NCI-H1417 (cell line): ENCODE data around the gene MED12L.
A peak's percentile ranks its signal among the peaks of the same experiment; 100 is the strongest.

ENCODE experiments used
- DNase-seq, 3 experiments: peaks; one replicate each; lab custom pipeline; 2025; lab: John Stamatoyannopoulos, UW

The MED12L gene

DNA sequence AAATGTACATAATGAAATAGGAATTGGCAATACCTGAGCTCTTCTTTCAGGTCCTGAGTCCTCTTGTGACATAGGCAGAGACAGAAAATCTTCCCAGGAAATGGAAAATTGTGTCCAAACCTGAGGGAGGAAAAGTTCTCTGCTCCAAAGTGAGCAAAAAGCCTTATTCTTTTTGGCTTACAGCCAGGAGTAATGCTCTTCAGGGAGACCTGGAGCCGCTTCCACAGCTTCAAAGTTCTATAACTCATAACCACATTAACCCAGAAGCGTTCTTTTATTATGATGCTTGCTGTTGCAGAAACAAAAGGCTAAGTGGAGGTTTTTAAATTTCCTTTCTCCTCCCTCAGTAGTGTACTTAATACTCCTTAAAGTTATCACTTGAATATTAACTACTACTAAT is 374.8 kb downstream of the MED12L start:
- peak in 2 of 3 experiments; percentile 8 to 47 for DNase-seq

DNA sequence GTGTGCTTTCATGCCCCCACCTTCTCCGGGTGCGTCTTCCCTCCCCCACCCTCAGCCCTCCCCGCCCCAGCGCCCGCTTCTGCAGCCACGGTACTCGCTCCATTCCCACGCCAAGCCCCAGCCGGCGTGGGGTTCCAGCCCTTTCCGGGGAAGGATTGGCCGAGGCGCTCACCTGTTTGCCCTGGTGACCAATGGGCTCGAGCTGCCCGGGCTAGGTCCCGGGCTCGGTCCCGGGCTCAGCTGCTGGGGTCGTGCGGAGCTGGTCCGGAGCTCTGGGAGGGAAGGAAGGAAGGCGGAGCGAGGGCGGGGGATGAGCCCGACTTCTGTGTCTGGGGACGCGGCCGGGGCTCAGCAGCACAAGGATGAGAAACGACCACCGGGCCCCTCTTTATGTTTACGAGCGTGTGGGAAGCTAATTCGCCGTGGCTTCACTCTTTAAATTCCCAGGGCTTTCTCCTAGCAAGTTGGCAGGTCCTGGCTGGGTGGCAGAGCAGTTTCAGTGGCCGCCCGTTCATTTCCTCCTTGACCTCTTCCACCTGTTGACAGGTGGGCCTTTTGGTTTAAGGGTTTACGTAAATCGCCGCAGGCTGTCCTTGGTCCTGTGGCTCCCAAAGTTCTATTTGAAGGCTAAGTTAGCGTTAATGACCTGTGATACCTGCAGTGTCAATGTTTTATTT is 375.4 kb downstream of the MED12L start, which contains the start of gene IGSF10:
TSS of gene IGSF10 (minus strand) at position 288 of the 677 bp plus-strand sequence. CDS start 2,352 bp downstream, outside the sequence.
- DNase-seq: peak in 2 of 3 experiments; percentile 43 to 53

DNA sequence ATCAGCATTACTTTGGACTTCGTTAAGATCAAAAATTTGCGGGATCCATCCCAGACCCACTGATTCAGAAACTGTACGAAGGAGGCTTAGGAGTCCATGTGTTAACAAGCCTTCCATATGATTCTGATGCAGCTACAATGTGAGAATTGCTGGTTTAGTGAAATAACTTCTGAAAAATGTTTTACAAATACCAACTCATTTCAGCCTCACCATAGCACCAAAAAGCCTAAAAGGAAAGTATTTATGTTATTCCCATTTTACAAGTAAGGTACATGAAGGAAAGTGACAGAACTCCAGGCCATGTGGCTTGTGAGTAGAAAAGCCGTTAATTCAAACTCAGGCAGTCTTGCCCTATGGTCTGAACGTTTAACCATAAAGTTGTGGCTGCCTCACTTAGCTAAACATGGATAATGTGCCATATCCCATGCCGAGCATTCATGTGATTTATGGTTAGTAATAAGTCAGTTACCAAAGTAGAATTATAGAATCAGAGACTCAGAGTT is 376.9 kb downstream of the MED12L start:
- DNase-seq: no peak

GRCh38 chr3:151462991-151463390 is 377.5 kb downstream of the MED12L start:
- DNase-seq: no peak

- DNase-seq: no peak
Measured at GRCh38 chr3:151467069-151467468, 381.6 kb downstream of the MED12L start.

DNA sequence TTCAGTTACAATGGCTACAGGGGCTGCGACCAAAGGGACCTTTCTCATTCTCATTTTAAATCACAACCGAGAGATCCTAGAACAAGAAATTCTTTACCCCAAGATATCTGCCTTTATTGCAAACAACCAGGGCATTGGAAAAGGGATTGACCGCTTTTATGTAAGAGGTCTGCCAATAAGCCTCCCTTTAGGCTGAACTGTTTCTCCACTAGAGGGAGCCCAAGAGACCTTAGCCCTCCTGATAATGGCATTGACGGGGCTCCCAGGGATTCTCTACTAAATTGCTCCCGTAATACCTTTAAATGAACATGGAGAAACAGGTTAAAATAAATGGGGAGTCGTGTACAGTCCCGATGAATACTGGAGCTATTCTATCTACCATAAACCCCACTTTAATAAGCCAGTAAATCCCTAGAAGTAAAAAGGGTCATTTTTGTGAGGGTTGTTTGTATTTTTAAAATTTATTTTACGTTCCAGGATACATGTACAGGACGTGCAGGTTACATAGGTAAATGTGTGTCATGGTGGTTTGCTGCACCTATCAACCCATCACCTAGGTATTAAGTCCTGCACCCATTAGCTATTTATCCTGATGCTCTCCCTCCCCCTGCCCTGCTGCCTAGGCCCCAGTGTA is 382.9 kb downstream of the MED12L start:
- DNase-seq: peak; percentile 45 to 83 (median 60)

GRCh38 chr3:151476344-151477018 is 391.0 kb downstream of the MED12L start:
- DNase-seq: peak in 1 of 3 experiments; percentile 25

GRCh38 chr3:151477591-151478334 is 392.3 kb downstream of the MED12L start:
- DNase-seq: peak in 1 of 3 experiments; percentile 10

DNA sequence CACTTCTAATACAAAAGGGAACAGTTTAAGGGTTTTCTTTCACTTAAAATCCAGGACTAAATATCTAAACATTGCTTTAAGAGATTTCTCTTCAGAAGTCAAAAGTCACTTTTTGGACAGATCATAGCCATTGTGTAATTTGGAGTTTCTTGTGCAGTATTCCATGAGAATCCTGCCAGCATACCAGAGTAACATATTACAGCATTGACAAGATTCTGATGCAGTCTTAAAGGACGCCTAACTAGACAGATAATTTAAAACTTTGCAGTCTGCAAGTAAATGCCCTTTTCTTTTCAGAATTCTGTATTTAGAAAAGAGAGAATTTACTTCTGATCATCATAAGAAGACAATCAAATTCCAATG is 392.9 kb downstream of the MED12L start:
- no peak for DNase-seq

DNA sequence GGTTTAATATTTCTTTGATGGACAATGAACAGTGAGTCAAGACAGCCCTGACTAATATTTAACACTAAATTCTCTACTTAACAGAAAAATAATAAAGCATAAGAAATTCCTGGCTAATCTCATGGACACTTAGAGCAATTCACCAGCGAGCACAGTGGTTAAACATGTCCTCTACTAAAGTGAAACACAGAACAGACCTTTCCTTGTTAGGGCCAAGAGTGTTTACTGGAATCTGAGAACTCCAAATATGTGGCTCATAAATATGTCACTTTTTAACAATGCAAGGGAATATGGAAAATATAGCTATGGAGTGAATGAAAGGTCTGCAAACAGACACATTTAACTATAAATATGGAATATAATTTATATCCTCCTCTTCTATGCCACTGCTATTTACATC is 394.0 kb downstream of the MED12L start:
- no peak for DNase-seq

GRCh38 chr3:151480492-151480891 is 395.0 kb downstream of the MED12L start:
- no peak for DNase-seq

- DNase-seq: no peak
Measured at GRCh38 chr3:151483488-151483887, 398.0 kb downstream of the MED12L start.

- no peak for DNase-seq
Measured at GRCh38 chr3:151483961-151484520, 398.6 kb downstream of the MED12L start.
